IMR-90 (cell line): ENCODE measurements around the gene TMEM176A.

Source experiments
- BHLHE40 ChIP-seq: fragments of 150-350 bp; IDR thresholded peaks from 2 replicates; pipeline ENCODE4 v1.6.1; 2016; ENCODE audit warnings: mild to moderate bottlenecking, low read depth, low read length
- CEBPB ChIP-seq: IDR thresholded peaks from 2 replicates; pipeline ENCODE4 v1.6.1; 2012; ENCODE audit warnings: low read depth, low read length, improper control_type of control experiment
- CHD1 ChIP-seq: IDR thresholded peaks from 2 replicates; pipeline ENCODE4 v1.6.1; 2012; ENCODE audit warnings: low read depth, low read length, improper control_type of control experiment
- ELK1 ChIP-seq: fragments of 150-350 bp; IDR thresholded peaks from 2 replicates; pipeline ENCODE4 v1.6.1; 2016; ENCODE audit warnings: low read depth, mild to moderate bottlenecking, low read length, moderate library complexity, borderline replicate concordance
- FOS ChIP-seq: fragments of 150-350 bp; IDR thresholded peaks from 2 replicates; pipeline ENCODE4 v1.6.1; 2016; ENCODE audit warnings: low read depth, low read length
- MXI1 ChIP-seq: IDR thresholded peaks from 2 replicates; pipeline ENCODE4 v1.6.1; 2012; ENCODE audit warnings: low read depth, mild to moderate bottlenecking, low read length, moderate library complexity, borderline replicate concordance
- POLR2A ChIP-seq: IDR thresholded peaks from 2 replicates; pipeline ENCODE4 v1.6.1; 2012; ENCODE audit warnings: mild to moderate bottlenecking, low read depth, low read length
- RAD21 ChIP-seq: IDR thresholded peaks from 2 replicates; pipeline ENCODE4 v1.6.1; 2012; ENCODE audit warnings: low read length, improper control_type of control experiment
- RFX5 ChIP-seq: IDR thresholded peaks from 2 replicates; pipeline ENCODE4 v1.8.0; 2012; ENCODE audit warnings: low read depth, mild to moderate bottlenecking, low read length, moderate library complexity
- SMC3 ChIP-seq: fragments of 150-350 bp; IDR thresholded peaks from 2 replicates; pipeline ENCODE4 v1.6.1; 2016; ENCODE audit warnings: low read depth, mild to moderate bottlenecking, antibody characterized with exemption, low read length, moderate library complexity
- USF2 ChIP-seq: fragments of 150-350 bp; IDR thresholded peaks from 2 replicates; pipeline ENCODE4 v1.6.1; 2017; ENCODE audit warnings: mild to moderate bottlenecking, antibody characterized with exemption, low read length, low read depth
- TF ChIP-seq, protein P1 (sequence below): conservative IDR thresholded peaks from 2 replicates; pipeline ENCODE4 v1.5.1; 2012; ENCODE audit warnings: mild to moderate bottlenecking, low read depth, low read length, improper control_type of control experiment

DNA sequence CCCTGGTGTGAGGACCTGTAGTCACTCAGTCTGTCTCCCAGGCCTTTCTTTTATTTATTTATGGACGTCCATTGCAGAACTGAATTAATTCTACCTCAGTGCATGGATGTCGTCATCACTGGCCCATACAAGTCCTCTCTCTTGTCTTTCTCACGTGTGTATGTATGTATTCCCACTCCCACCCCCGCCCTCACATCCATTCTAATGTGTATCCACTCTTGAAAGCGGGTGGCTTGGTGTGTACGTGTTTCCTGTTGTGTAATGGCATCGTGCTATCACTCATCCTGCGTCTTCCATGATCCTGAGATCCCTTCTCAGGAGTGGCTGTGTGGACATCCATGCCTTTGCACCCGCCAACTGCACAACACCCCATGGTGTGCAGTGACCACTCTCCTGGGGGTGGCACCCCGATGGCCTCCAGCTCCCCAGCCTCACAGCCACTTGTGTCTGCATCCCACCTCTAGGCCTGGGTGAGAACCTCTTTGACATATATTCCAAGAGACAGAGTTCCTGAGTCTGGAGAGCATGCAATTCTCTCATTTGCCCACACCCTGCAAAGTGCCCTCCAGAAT is 48.7 kb downstream of the TMEM176A start:
- TF ChIP-seq MXI1: no peak
- TF ChIP-seq, protein P1, sequence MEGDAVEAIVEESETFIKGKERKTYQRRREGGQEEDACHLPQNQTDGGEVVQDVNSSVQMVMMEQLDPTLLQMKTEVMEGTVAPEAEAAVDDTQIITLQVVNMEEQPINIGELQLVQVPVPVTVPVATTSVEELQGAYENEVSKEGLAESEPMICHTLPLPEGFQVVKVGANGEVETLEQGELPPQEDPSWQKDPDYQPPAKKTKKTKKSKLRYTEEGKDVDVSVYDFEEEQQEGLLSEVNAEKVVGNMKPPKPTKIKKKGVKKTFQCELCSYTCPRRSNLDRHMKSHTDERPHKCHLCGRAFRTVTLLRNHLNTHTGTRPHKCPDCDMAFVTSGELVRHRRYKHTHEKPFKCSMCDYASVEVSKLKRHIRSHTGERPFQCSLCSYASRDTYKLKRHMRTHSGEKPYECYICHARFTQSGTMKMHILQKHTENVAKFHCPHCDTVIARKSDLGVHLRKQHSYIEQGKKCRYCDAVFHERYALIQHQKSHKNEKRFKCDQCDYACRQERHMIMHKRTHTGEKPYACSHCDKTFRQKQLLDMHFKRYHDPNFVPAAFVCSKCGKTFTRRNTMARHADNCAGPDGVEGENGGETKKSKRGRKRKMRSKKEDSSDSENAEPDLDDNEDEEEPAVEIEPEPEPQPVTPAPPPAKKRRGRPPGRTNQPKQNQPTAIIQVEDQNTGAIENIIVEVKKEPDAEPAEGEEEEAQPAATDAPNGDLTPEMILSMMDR: no peak
- no peak for TF ChIP-seq POLR2A
- TF ChIP-seq CHD1: no peak
- TF ChIP-seq RAD21: no peak
- TF ChIP-seq CEBPB: no peak
- TF ChIP-seq ELK1: no peak
- no peak for TF ChIP-seq FOS
- TF ChIP-seq USF2: no peak
- TF ChIP-seq SMC3: no peak
- TF ChIP-seq BHLHE40: no peak
- no peak for TF ChIP-seq RFX5
